ENCODE results near the gene INO80D.
"Not testable (repeated sequence)": the region's sequence is repeated elsewhere in the genome, so short reads cannot be mapped to it uniquely, and the experiment has no call there.

The INO80D gene

DNA sequence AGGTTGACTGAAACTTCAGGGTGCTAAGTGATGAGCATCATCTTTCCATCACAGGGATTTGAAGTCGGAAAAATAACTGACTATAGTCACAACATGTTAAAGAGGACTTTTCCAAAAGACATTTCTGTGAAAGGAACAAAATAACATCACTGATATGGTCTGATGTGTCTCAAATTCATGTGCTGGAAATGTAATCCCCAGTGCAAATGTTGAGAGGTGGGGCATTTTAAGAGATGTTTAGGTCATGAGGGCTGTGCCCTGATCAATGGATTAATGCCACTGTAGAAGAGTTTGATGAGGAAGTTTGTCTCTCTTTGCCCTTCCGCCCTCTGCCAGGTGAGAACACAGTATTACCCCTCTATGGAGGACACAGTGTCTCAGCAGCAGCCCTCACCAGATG, 95.9 kb downstream of the INO80D start:
- Histone ChIP-seq H3K27me3 (no peaks in the 10 kb centered on the region), H3K36me3 (peaks cover 10 to 24% (median 18%) of the 10 kb centered on the region in 3 donors), H3K4me3 (no peak overlapping the region), H3K27ac (no peak overlapping the region), H3K9me3 (no peaks in the 10 kb centered on the region), H3K4me1 (no peaks in the 10 kb centered on the region)
- TF ChIP-seq, protein P1, sequence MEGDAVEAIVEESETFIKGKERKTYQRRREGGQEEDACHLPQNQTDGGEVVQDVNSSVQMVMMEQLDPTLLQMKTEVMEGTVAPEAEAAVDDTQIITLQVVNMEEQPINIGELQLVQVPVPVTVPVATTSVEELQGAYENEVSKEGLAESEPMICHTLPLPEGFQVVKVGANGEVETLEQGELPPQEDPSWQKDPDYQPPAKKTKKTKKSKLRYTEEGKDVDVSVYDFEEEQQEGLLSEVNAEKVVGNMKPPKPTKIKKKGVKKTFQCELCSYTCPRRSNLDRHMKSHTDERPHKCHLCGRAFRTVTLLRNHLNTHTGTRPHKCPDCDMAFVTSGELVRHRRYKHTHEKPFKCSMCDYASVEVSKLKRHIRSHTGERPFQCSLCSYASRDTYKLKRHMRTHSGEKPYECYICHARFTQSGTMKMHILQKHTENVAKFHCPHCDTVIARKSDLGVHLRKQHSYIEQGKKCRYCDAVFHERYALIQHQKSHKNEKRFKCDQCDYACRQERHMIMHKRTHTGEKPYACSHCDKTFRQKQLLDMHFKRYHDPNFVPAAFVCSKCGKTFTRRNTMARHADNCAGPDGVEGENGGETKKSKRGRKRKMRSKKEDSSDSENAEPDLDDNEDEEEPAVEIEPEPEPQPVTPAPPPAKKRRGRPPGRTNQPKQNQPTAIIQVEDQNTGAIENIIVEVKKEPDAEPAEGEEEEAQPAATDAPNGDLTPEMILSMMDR (IDR thresholded peaks at IDR 0.05) = no peak
- intact Hi-C loops (cut with DNase I; ENCODE audit: low total_unique reads) = no loop called here
- DNase-seq = no peak

GRCh38 chr2:205989271-205990071, 96.5 kb downstream of the INO80D start:
- intact Hi-C loops (cut with DNase I; ENCODE audit: low total_unique reads) = no loop called here
- no peak for DNase-seq
- H3K36me3 ChIP-seq = peaks cover 10 to 24% (median 18%) of the 10 kb centered on the region in 3 donors
- no peak overlapping the region for H3K27ac ChIP-seq
- no peak overlapping the region for H3K4me3 ChIP-seq
- H3K4me1 ChIP-seq = no peaks in the 10 kb centered on the region
- no peaks in the 10 kb centered on the region for H3K9me3 ChIP-seq
- TF ChIP-seq, protein P1 (IDR thresholded peaks at IDR 0.05) = no peak
- no peaks in the 10 kb centered on the region for H3K27me3 ChIP-seq

DNA sequence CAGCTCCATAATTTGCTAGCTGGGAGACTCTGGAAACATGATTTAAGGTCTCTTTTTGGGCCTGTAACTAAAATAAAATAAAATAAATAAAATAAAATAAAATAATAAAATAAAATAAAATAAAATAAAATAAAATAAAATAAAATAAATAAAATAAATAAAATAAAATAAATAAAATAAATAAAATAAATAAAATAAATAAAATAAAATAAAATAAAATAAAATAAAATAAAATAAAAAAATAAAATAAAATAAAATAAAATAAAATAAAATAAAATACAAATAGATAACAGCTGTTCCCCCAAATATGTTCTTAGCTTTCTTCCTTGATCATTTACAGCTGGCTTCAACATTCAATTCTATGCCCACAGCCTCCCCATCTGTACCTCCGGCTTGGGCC, 97.3 kb downstream of the INO80D start:
- H3K27ac ChIP-seq; intact Hi-C loops (cut with DNase I; ENCODE audit: low total_unique reads); DNase-seq; H3K4me3 ChIP-seq; H3K27me3 ChIP-seq; H3K9me3 ChIP-seq; H3K4me1 ChIP-seq: not testable (repeated sequence)
- peaks cover 10 to 24% (median 18%) of the 10 kb centered on the region in 3 donors for H3K36me3 ChIP-seq

DNA sequence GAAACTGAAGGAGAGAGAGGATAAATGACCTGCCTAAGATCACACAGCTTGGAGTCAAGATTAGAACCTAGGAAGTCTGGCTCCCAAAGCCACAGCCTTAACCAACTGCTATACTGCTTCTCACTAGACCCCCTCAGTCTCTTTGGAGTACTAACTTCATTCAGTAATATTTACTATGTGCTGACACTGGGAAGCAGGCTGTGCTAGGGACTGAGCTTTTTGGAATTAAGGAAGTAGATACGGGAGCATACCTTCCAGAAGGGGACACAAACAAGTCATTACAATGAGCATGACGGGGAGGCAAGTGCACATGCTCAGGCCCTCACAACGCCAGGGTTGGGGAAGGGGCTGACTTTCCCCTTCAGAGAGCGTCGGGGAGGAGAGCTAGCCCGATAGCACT, 97.7 kb downstream of the INO80D start:
- no peaks in the 10 kb centered on the region for H3K9me3 ChIP-seq

DNA sequence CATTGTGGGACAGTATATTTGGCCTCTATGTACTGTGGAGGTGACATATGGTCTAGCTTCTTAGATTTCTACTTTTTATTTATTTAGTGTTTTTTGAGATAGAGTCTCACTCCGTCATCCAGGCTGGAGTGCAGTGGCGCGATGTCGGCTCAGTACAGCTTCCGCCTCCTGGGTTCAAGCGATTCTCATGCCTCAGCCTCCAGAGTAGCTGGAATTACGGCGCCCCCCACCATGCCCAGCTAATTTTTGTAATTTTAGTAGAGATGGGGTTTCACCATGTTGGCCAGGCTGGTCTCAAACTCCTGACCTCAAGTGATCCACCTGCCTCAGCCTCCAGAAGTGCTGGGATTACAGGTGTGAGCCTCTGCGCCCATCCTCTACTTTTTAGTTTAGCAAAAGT, 99.6 kb downstream of the INO80D start:
- H3K4me1 ChIP-seq; H3K27ac ChIP-seq; H3K36me3 ChIP-seq; intact Hi-C loops (cut with DNase I; ENCODE audit: low total_unique reads); H3K4me3 ChIP-seq; H3K9me3 ChIP-seq; DNase-seq; H3K27me3 ChIP-seq: not testable (repeated sequence)

More for the DNA sequence above, 97.7 kb downstream of the INO80D start:
- Histone ChIP-seq H3K27me3 (no peaks in the 10 kb centered on the region), H3K4me3 (no peak overlapping the region), H3K4me1 (no peaks in the 10 kb centered on the region), H3K36me3 (peaks cover 10 to 24% (median 18%) of the 10 kb centered on the region in 3 donors), H3K27ac (no peak overlapping the region)
- intact Hi-C loops (cut with DNase I; ENCODE audit: low total_unique reads) = no loop called here
- TF ChIP-seq, protein P1 (IDR thresholded peaks at IDR 0.05) = no peak
- DNase-seq = no peak

GRCh38 chr2:205984381-205984780, 101.6 kb downstream of the INO80D start:
- TF ChIP-seq, protein P1 (IDR thresholded peaks at IDR 0.05) = no peak
- Histone ChIP-seq H3K36me3 (peaks cover 0 to under 1% (median 0%) of the 10 kb centered on the region in 3 donors), H3K4me1 (no peaks in the 10 kb centered on the region), H3K4me3 (no peak overlapping the region), H3K27me3 (no peaks in the 10 kb centered on the region), H3K27ac (no peak overlapping the region), H3K9me3 (no peaks in the 10 kb centered on the region)
- intact Hi-C loops (cut with DNase I; ENCODE audit: low total_unique reads) = no loop called here
- no peak for DNase-seq
